LNCAP (cell line): Measurements from ENCODE around the gene TPMT.

Experiments
- CTCF ChIP-seq: fragments of 450-650 bp; IDR thresholded peaks from 2 replicates; pipeline ENCODE4 v1.5.1; 2017; ENCODE audit warnings: mild to moderate bottlenecking

The TPMT gene

GRCh38 chr6:18154507-18155149, at the start of gene TPMT:
TSS of gene TPMT (minus strand) at chr6:18155077. CDS start at chr6:18149127, 5,950 bp downstream.
- TF ChIP-seq CTCF, result no peak

DNA sequence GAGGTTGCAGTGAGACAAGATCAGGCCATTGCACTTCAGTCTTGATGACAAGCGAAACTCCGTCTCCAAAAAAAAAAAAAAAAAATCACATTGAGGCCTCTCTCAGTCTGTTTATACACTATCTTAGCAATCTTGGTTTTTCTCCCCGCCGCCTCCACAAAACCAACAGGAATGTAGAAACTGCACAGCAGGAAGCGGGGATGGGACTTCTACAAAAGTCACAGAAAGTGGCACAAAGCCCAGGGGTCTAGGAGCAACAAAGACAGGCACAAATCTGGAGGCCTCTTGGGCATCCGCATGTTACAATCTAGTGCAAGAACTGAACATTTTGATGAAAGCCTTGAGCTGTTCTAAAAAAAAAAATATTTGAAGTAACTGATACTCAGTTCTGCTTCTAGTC, 48.9 kb upstream of the TPMT start:
- no peak for TF ChIP-seq CTCF

DNA sequence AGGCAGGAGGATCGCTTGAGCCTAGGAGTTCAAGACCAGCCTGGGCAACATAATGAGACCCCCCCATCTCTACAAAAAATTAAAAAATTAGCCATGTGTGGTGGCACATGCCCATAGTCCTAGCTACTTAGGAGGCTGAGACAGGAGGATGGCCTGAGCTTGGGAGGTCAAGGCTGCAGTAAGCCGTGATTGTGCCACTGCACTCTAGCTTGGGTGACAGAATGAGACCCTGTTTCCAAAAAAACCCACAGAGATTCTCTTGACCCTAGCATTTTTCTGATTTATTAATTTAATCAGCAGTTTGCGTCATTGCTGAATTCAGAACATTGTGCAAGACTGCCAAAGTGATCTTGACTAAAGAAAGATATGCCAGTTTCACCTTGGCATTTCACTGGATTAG, 37.1 kb upstream of the TPMT start:
- TF ChIP-seq CTCF, result no peak

DNA sequence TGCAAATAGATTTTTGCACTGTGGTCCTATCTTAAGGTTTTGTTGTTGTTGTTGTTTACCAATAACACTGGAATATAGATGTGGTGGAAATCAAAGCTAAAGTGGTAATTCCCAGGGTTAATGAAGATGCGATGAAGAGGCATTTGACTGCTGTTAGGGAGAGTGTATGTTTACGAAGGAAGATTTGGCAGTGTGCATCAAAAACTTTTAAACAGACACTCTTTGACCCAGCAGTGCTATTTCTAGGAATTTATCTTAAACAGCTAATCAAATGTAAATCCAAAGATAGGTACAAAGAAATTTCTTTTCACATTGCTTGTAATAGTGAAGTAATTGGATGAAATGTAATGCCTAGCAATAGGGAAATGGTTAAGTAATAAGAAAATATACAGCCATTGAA, 34.3 kb upstream of the TPMT start:
- TF ChIP-seq CTCF, result no peak

- no peak for TF ChIP-seq CTCF
Measured at GRCh38 chr6:18187701-18188100, 32.8 kb upstream of the TPMT start.

- no peak for TF ChIP-seq CTCF
Measured at GRCh38 chr6:18186540-18187250, 31.8 kb upstream of the TPMT start.

- TF ChIP-seq CTCF, result no peak
Measured at GRCh38 chr6:18186033-18186432, 31.2 kb upstream of the TPMT start.
